ENCODE measurements around the gene DCAKD.

DCAKD gene

DNA sequence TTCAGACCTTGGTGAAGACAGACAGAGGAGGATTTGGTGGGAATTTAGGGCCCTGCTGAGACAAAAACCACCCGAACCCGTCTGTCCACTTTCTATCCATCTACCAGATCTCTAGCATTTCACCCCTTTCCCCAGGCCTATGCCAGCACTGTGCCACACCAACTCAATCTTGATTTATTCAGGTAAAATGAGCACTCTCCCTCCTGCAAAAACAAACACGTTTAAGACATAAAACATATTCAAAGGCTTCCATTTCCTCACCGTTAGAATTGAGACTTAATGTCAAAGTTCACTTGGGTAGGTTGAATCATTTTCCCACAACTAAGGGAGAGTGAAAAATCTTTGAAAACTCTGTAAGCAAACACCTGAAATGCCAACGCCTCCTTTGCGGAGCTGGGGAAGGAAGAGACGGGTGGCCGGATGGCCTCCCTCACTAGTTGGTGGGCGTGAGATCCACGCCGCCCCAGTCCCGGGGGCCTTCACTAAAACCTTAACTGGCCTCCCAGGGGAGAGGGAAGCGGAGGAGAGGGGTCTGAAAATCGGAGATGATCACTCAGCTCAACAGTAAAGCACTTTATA lies 862 bp downstream of the DCAKD start:
- no peak for TF ChIP-seq GATA3 (IDR thresholded peaks at IDR 0.05; ENCODE audit: low read depth, low read length)
- TF ChIP-seq GATA2 (IDR thresholded peaks at IDR 0.05; ENCODE audit: low read depth, low read length) = no peak

DNA sequence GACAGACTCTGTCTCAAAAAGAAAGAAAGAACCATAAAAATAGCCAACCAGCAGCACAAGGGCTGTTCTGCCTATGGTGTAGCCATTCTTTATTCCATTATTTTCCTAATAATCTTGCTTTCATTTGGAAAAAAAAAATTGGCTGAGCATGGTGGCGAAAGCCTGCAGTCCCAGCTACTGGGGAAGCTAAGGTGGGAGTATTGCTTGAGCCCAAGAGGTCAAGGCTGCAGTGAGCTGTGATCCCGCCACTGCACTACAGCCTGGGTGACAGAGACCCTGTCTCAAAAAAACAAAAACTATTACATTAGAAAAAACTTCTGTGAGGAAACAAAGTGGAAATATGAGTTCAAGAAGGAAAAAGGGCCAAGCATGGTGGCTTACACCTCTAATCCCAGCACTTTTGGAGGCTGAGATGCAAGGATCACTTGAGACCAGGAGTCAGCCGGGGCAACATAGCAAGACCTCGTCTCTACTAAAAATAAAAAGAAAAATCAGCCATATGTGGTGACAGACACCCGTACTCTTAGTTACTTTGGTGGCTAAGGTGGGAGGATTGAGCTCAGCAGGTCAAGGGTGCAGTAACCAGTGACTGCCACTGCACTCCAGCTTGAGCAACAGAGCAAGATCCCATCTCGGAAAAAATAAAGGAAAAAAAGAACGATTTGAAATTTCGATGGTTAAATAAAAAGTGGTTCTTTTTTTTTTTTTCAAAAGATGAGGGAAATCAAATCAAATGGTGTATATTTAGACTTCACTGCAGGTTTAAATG lies 2.5 kb downstream of the DCAKD start:
- no peak for TF ChIP-seq GATA2 (IDR thresholded peaks at IDR 0.05; ENCODE audit: low read depth, low read length)
- TF ChIP-seq GATA3 (IDR thresholded peaks at IDR 0.05; ENCODE audit: low read depth, low read length) = no peak

DNA sequence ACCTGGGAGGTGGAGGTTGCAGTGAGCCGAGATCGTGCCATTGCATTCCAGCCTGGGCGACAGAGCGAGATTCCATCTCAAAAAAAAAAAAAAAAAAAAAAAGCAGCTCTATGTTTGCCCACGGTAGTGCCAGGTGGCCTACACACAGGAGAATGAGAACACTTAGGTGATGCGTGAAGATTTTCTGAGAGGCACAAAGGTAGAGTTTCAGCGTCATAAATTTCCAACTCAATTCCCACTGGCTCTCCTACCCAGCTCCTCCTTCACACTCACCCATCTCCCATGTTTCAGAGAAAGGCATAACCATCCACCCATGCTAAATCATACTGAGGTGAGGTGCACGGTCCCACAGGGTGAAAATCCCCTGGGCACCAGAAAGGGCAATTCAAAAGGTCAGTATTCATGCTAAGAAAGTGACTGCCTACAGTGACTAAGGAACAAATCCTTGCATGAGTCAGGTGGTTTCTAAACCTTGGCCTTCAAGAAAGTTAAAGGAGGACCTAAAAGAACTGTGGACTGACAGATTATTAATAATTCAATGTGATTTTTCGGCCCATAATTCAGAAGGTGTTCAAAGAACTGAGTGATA lies 4.8 kb downstream of the DCAKD start:
- TF ChIP-seq GATA2 (IDR thresholded peaks at IDR 0.05; ENCODE audit: low read depth, low read length) (no peak), GATA3 (IDR thresholded peaks at IDR 0.05; ENCODE audit: low read depth, low read length) (no peak)

DNA sequence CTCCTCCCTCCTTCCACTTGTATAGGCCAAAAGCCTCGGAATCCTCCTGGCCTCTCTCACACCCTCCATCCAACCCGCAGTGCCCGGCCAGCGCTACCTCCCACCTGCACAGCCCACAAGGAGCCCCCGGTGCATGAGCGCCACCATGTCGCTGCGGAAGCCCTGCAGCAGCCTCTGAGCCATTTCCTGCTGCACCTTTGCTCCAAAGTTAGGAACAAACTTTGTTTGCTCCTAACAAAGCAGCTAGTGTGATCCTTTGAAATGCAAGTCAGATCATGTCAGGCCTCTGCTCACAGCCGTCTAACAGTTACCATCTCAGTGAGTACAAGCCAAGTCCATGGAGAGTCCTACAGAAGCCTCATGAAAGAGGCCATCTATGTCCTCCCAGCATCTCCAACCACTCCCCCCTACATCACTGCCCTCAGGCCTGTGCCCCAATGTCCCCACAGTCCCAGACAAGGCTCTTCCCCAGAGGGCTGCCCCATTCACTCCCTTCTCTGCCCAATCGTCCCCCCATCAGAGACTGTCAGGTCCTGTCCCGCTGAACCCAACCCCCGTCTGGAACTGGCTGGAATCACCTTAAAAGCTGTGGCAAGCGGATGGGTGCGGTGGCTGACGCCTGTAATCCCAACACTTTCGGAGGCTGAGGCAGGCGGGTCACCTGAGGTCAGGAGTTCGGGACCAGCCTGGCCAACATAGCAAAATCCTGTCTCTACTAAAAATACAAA lies 7.5 kb downstream of the DCAKD start:
- no peak for TF ChIP-seq GATA3 (IDR thresholded peaks at IDR 0.05; ENCODE audit: low read depth, low read length)
- TF ChIP-seq GATA2 (IDR thresholded peaks at IDR 0.05; ENCODE audit: low read depth, low read length) = no peak

DNA sequence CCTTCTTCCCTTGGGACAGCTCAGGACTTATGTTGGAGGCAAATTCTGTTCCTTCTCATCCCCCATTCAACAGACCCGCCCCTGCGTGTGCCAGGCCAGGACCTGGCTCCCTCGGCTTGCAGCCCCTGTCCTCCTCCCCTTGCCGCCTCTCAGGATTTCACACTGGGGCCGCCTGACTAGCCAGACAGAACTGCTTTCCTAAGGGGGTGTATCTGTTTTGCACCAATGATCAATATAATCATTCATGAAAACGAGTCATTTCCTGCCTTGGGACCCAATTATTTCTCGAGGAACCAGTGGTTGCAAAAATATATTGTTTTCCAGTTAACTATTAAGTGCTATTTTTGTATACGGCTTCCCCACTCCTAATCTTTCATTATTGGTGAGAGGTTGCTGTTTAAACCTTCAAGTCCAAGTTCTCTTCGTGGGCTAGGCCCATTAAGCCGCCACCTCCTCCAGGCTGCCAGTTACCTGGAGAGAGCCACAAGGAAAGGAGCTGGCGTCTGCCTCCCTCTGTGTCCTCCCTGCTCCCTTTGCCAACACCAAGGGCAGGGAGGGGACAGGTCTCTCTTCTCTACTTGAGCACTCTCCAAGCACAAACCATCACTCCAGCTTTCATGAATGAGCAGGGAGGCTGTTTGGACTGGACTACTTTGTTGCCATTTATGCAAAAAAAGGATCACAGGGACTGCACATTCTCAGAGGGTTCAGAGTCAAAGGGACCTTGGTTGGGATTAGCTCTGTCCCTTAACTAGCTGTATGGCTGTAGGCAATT lies 8.9 kb downstream of the DCAKD start:
- TF ChIP-seq GATA2 (IDR thresholded peaks at IDR 0.05; ENCODE audit: low read depth, low read length) (no peak), GATA3 (IDR thresholded peaks at IDR 0.05; ENCODE audit: low read depth, low read length) (no peak)

DNA sequence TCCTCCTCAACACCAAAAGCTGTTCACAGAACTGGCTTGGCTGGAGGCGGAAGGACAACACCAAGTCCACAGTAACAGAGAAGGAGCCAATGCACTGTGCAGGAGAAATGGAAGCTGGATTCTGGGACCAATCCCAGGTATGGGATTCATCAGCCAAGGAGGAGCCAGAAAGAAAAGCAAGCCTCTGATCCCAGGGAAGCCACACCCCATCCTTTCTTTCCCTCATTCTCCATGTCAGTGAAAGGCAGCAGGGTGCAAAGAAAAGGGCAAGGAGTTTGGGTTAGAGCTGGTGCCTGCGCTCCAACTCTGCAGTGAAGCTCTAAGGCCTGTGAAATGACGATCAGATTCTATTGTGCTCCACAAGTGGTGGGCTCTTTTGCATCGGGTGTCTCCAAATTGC lies 11.0 kb downstream of the DCAKD start:
- no peak for TF ChIP-seq GATA3 (IDR thresholded peaks at IDR 0.05; ENCODE audit: low read depth, low read length)
- no peak for TF ChIP-seq GATA2 (IDR thresholded peaks at IDR 0.05; ENCODE audit: low read depth, low read length)

DNA sequence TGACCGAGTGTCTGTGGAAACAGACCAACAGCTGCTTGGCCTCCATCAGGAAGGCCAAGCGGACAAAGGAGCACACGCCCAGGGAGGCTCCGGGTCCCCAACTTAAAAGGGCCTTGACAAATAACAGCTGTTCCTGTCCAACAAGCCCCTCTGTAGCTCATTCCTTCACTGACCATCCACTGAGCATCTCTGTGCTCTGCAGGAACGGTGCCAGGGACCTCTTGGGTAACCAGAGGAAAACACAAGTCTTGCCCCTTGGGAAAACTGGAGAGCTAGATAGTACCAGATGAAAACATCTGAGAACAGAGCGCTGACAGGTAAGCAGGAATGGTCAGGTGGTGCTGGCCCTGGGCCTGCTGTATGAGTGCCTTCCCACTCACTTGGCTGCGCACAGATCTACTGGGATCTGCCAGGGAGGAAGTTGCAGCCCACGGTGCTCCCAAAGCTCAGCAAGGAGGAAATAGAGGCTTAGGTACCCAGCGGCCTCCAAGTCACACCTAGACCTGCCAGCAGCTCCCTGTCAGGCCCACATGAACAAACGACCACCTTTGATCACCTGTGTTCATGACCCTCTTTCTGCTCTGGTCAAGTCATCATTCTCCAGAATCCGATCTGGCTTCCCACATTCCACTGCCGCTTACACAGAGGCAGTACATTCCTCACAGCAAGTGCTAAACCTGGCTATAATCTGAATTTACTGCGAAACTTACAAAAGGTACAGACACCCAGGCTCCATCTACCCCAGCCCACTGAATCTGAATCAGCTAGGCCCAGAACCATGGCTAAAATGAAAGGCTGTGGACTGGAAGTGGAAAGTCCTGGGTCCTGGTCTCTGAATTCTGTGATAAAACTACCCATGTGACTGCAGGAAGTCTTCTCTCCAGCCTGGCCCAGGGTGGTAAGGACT lies 12.5 kb downstream of the DCAKD start:
- TF ChIP-seq GATA2 (IDR thresholded peaks at IDR 0.05; ENCODE audit: low read depth, low read length) = no peak
- TF ChIP-seq GATA3 (IDR thresholded peaks at IDR 0.05; ENCODE audit: low read depth, low read length) = no peak

DNA sequence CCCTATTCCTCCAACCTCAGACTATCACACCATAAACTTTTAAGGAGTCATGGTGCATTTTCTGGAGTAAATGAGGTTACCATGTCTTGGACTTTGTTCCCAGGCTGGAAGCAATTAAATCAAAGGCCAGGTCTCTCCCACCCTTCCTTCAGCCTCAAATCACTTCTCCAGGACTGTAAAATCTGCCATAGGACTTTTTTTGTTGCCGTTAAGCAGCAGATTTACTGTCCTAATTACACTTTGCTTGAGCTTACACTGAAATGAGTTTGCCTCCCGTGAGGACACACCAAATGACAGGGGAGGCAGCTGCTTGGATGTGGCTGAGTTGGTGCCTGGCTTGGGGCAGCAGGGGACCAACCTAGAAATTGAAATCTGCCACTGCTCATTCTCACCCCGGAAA lies 14.7 kb downstream of the DCAKD start:
- TF ChIP-seq GATA2 (IDR thresholded peaks at IDR 0.05; ENCODE audit: low read depth, low read length) (no peak), GATA3 (IDR thresholded peaks at IDR 0.05; ENCODE audit: low read depth, low read length) (no peak)

DNA sequence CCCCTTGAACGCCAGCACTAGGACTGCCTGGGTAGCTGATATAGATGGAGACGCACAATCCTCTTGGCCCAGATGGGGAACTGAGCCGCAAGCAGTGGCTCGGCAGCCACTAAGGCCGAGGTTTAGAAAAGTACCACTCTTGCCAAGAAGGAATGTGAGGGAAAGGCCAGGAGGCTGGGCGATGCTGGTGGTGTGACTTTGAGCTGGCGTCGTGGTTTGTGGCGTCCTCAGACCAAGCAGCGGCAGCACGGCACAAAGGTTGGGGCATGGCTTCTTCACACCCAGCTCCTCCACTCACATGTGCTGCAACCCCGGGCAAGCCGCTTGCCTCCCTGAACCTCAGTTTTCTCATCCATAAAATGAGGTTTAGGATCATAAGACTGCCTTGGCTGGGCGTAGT lies 15.6 kb downstream of the DCAKD start:
- TF ChIP-seq GATA2 (IDR thresholded peaks at IDR 0.05; ENCODE audit: low read depth, low read length) = no peak
- no peak for TF ChIP-seq GATA3 (IDR thresholded peaks at IDR 0.05; ENCODE audit: low read depth, low read length)

DNA sequence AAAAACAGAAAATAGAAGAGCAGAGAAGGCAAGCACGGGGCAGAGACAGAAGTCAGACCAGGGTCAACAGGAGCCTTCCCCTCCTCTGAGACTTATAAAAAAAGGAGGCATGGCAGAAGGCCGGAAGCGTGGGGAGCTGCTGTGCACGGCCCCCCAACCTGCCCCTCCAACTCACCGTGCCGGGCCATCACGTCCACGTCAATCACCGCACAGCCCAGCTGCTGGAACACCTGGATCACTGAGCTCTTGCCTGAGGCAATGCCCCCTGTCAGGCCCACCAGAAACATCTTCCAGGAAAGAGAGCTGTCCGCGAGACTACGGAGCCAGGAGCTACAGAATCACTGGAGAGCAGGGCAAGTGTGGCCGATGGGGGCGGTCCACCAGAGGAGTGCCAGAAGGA lies 16.8 kb downstream of the DCAKD start:
- TF ChIP-seq GATA3 (IDR thresholded peaks at IDR 0.05; ENCODE audit: low read depth, low read length) = no peak
- TF ChIP-seq GATA2 (IDR thresholded peaks at IDR 0.05; ENCODE audit: low read depth, low read length) = no peak

DNA sequence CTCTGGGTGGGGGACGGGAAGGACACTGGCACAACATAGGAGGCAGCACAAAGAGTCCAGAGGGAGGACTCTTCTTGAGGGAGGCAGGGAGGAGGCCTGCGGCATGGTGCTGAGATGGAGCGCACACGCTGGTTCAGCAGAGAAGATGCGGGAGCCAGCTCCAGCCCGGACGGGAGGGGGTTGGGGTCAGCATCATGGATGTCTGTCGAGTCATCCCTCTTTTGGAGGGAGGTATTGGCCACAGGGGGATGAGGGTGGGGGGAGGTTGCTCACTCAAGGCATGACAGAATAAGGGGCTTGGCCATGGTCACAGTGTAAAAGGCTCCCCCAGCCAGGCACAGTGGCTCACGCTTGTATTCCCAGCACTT lies 19.3 kb downstream of the DCAKD start:
- TF ChIP-seq GATA3 (IDR thresholded peaks at IDR 0.05; ENCODE audit: low read depth, low read length) (no peak), GATA2 (IDR thresholded peaks at IDR 0.05; ENCODE audit: low read depth, low read length) (no peak)

DNA sequence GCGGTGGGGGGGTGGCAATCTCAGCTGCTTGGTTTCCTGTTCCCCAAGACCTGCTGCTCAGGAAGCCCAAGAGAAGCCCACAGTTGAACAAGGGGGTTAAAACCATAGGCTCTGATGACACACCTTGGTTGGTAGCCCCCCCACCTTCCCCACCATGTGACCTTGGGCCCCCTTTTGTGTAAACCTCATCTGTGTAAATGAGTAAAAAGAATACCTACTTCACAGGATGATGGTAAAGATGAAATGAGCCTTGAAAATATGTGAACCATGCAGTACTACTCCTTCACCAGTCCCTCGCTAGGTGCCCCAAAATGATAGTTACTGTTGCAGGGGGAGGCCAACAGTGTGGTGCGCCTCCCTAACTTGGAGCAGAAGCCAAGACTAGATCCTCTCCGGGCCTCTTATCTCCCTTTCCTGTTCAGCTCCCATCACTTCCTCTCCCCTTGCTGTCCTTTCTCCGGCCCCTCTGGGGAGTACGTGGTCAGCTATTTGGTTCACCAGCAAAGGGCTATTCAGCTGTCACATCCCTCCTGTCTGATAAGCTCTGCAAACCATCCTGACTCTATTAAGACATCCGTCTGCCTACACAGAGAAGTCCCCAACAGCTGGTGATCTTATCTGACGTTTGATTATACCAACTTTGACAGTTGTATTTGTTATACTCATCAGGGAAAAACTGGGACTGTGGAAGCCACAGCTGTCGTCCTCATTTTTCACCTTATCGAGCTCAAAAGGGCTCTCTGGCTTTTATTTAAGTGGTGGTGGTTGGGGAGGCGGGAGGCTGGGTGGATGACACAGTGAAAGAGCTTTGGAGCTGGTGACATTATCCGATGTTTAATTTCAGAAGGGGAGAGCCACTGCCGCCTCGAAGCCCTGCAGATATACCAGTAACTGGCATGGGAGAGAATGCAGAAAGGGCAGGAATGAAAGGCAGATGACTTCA lies 19.9 kb downstream of the DCAKD start:
- TF ChIP-seq GATA3 (IDR thresholded peaks at IDR 0.05; ENCODE audit: low read depth, low read length) = peak; percentile 99
- TF ChIP-seq GATA2 (IDR thresholded peaks at IDR 0.05; ENCODE audit: low read depth, low read length) = peak; percentile 99
